RWPE2 (cell line): ENCODE results near the gene APOL4.
"Not testable (repeated sequence)": the region's sequence is repeated elsewhere in the genome, so short reads cannot be mapped to it uniquely, and the experiment has no call there.

ENCODE experiments used
- ATAC-seq: fragments of 200-7000 bp; cut with Tn5 transposase; 3 replicates; pipeline ENCODE4 v1.9.1; 2021; ENCODE audit warnings: low read depth
- DNase-seq: peaks from one replicate; pipeline ENCODE4 v3.0.0-alpha.2; 2020; ENCODE audit warnings: low spot score
- H3K27ac ChIP-seq: fragments of 450-650 bp; 2 replicates; pipeline ENCODE4 v1.5.1; 2017; ENCODE audit warnings: mild to moderate bottlenecking; ENCODE audit not compliant: poor library complexity, severe bottlenecking
- H3K27me3 ChIP-seq: fragments of 250-450 bp; sonication (Bioruptor Pico); 2 replicates; pipeline ENCODE4 v1.5.1; 2021; ENCODE audit warnings: mild to moderate bottlenecking, moderate library complexity; ENCODE audit not compliant: insufficient read depth, poor library complexity, severe bottlenecking
- H3K36me3 ChIP-seq: fragments of 250-450 bp; sonication (Bioruptor Pico); 2 replicates; pipeline ENCODE4 v1.5.1; 2020; ENCODE audit warnings: low read depth, mild to moderate bottlenecking, moderate library complexity
- H3K4me1 ChIP-seq: fragments of 250-450 bp; sonication (Bioruptor Pico); 2 replicates; pipeline ENCODE4 v1.5.1; 2021; ENCODE audit warnings: mild to moderate bottlenecking, moderate library complexity; ENCODE audit not compliant: insufficient read depth, poor library complexity, severe bottlenecking
- H3K4me3 ChIP-seq: fragments of 250-450 bp; sonication (Bioruptor Pico); 2 replicates; pipeline ENCODE4 v1.5.1; 2021; ENCODE audit warnings: mild to moderate bottlenecking, moderate library complexity; ENCODE audit not compliant: severe bottlenecking
- H3K9me3 ChIP-seq: fragments of 250-450 bp; sonication (Bioruptor Pico); 2 replicates; pipeline ENCODE4 v1.5.1; 2021; ENCODE audit warnings: mild to moderate bottlenecking, moderate library complexity; ENCODE audit not compliant: severe bottlenecking
- TF ChIP-seq, protein P1 (sequence below): fragments of 450-650 bp; IDR thresholded peaks from one replicate; pipeline ENCODE4 v1.5.1; 2017; ENCODE audit warnings: mild to moderate bottlenecking, moderate library complexity; ENCODE audit not compliant: poor library complexity, severe bottlenecking

APOL4 gene

GRCh38 chr22:36231051-36231450 lies 29.4 kb upstream of the APOL4 start:
- ATAC-seq, H3K9me3 ChIP-seq, H3K4me3 ChIP-seq, H3K27ac ChIP-seq, H3K4me1 ChIP-seq, H3K27me3 ChIP-seq, DNase-seq: not testable (repeated sequence)
- H3K36me3 ChIP-seq: peaks cover 32% of the 10 kb centered on the region
- TF ChIP-seq, protein P1, sequence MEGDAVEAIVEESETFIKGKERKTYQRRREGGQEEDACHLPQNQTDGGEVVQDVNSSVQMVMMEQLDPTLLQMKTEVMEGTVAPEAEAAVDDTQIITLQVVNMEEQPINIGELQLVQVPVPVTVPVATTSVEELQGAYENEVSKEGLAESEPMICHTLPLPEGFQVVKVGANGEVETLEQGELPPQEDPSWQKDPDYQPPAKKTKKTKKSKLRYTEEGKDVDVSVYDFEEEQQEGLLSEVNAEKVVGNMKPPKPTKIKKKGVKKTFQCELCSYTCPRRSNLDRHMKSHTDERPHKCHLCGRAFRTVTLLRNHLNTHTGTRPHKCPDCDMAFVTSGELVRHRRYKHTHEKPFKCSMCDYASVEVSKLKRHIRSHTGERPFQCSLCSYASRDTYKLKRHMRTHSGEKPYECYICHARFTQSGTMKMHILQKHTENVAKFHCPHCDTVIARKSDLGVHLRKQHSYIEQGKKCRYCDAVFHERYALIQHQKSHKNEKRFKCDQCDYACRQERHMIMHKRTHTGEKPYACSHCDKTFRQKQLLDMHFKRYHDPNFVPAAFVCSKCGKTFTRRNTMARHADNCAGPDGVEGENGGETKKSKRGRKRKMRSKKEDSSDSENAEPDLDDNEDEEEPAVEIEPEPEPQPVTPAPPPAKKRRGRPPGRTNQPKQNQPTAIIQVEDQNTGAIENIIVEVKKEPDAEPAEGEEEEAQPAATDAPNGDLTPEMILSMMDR: peak; percentile 12

GRCh38 chr22:36229649-36230048 lies 28.0 kb upstream of the APOL4 start:
- peaks cover 29% of the 10 kb centered on the region for H3K36me3 ChIP-seq
- H3K9me3 ChIP-seq, H3K4me3 ChIP-seq, H3K4me1 ChIP-seq, H3K27ac ChIP-seq, ATAC-seq, H3K27me3 ChIP-seq, DNase-seq: not testable (repeated sequence)

DNA sequence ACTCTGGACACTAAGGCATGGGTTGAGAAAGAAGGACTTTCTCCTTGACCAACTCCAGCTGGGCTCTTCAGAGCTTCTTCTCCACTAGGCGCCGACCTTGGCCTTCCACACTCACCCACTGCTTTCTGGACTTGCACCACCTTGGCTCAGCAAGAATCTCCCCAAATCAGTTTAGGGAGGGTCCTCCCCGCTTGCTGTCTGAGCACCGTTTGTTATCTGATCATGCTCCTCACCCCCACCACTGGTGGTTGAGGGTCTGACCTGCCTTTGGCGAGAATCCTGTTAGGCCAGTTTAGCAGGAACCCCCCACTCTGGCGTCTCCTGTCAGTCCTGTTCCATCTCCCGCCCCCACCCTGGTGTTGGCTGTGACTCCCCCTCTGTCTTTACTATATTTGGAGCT lies 27.3 kb upstream of the APOL4 start:
- TF ChIP-seq, protein P1: no peak
- Histone ChIP-seq H3K9me3 (no peaks in the 10 kb centered on the region), H3K36me3 (peaks cover 22% of the 10 kb centered on the region), H3K27ac (no peak overlapping the region), H3K4me1 (no peaks in the 10 kb centered on the region), H3K4me3 (no peak overlapping the region), H3K27me3 (no peaks in the 10 kb centered on the region)
- DNase-seq: no peak
- no peak for ATAC-seq

DNA sequence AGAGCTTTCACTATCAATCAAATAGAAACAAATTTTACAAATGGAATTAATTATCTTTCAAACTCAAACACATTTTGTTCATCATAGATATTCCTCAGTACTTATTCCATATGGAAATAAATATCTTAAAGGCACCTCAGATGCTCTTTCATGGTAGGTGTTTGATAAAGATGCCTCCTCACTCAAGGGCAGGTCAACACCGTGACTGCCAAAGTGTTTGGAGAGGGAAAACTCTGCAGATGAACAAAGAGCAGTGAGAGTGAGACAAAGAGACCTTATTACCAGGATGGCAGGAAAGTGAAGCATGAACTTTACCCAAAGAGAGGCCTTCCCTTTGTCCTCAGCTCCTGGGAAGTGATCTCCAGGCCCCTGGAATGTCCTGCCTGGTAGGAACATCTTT lies 26.8 kb upstream of the APOL4 start:
- not testable (repeated sequence) for DNase-seq, H3K9me3 ChIP-seq, ATAC-seq, H3K27ac ChIP-seq, H3K27me3 ChIP-seq, H3K4me1 ChIP-seq, H3K4me3 ChIP-seq
- H3K36me3 ChIP-seq: peaks cover 21% of the 10 kb centered on the region

- DNase-seq (no peak), ATAC-seq (no peak)
- no peak overlapping the region for H3K27ac ChIP-seq
- TF ChIP-seq, protein P1: no peak
- H3K9me3 ChIP-seq: no peaks in the 10 kb centered on the region
- H3K27me3 ChIP-seq: no peaks in the 10 kb centered on the region
- H3K4me1 ChIP-seq: no peaks in the 10 kb centered on the region
- no peak overlapping the region for H3K4me3 ChIP-seq
- H3K36me3 ChIP-seq: peaks cover 21% of the 10 kb centered on the region
Observed at GRCh38 chr22:36227806-36228205, 26.2 kb upstream of the APOL4 start.

- TF ChIP-seq, protein P1: no peak
- no peak for ATAC-seq
- DNase-seq: no peak
- Histone ChIP-seq H3K27me3 (no peaks in the 10 kb centered on the region), H3K36me3 (peaks cover 21% of the 10 kb centered on the region), H3K4me3 (no peak overlapping the region), H3K9me3 (no peaks in the 10 kb centered on the region), H3K4me1 (no peaks in the 10 kb centered on the region), H3K27ac (no peak overlapping the region)
Observed at GRCh38 chr22:36227396-36227795, 25.8 kb upstream of the APOL4 start.
